HG03039 (cell line): ENCODE data around the gene DPP3.
A peak's percentile ranks its signal among the peaks of the same experiment; 100 is the strongest.
"Not testable (repeated sequence)": the region's sequence is repeated elsewhere in the genome, so short reads cannot be mapped to it uniquely, and the experiment has no call there.

ENCODE experiments used
- ATAC-seq: cut with Tn5 transposase; IDR thresholded peaks from one replicate; pipeline ENCODE4 v1.9.1; 2021; ENCODE audit warnings: mild to moderate bottlenecking, moderate library complexity; ENCODE audit not compliant: unreplicated experiment

The DPP3 gene

GRCh38 chr11:66529069-66529468 lies 48.8 kb downstream of the DPP3 start:
- no peak for ATAC-seq

- no peak for ATAC-seq
Observed at GRCh38 chr11:66529655-66530054, 49.4 kb downstream of the DPP3 start.

GRCh38 chr11:66530927-66531709 lies 50.9 kb downstream of the DPP3 start:
- no peak for ATAC-seq

GRCh38 chr11:66531841-66532240 lies 51.6 kb downstream of the DPP3 start:
- ATAC-seq = no peak

GRCh38 chr11:66532784-66533183 lies 52.5 kb downstream of the DPP3 start:
- ATAC-seq = no peak

- ATAC-seq = no peak
Observed at GRCh38 chr11:66539170-66539869, 59.1 kb downstream of the DPP3 start.

- no peak for ATAC-seq
Observed at GRCh38 chr11:66539870-66540213, 59.6 kb downstream of the DPP3 start.

GRCh38 chr11:66540598-66540997 lies 60.4 kb downstream of the DPP3 start:
- not testable (repeated sequence) for ATAC-seq

- no peak for ATAC-seq
Observed at GRCh38 chr11:66541892-66542291, 61.7 kb downstream of the DPP3 start.

GRCh38 chr11:66542362-66542761 lies 62.1 kb downstream of the DPP3 start:
- no peak for ATAC-seq

GRCh38 chr11:66543263-66544107 lies 63.3 kb downstream of the DPP3 start:
- ATAC-seq = no peak

- ATAC-seq = not testable (repeated sequence)
Observed at GRCh38 chr11:66544952-66545351, 64.7 kb downstream of the DPP3 start.

- ATAC-seq = peak; percentile 79
Observed at GRCh38 chr11:66545701-66546367, 65.6 kb downstream of the DPP3 start, which contains the start of gene ZDHHC24. ZDHHC24 (minus strand) TSS chr11:66546048; CDS start chr11:66546003, 45 bp downstream.

- ATAC-seq = no peak
Observed at GRCh38 chr11:66546368-66546965, 66.2 kb downstream of the DPP3 start, which contains the start of gene ACTN3. ACTN3 (plus strand) TSS chr11:66546903; CDS start chr11:66546938, 35 bp downstream.

- ATAC-seq = no peak
Observed at GRCh38 chr11:66546966-66547661, 66.9 kb downstream of the DPP3 start.

GRCh38 chr11:66547662-66548009 lies 67.4 kb downstream of the DPP3 start:
- ATAC-seq = no peak

- no peak for ATAC-seq
Observed at GRCh38 chr11:66548041-66548440, 67.8 kb downstream of the DPP3 start.

GRCh38 chr11:66548774-66549630 lies 68.8 kb downstream of the DPP3 start:
- ATAC-seq = no peak

GRCh38 chr11:66549696-66550095 lies 69.5 kb downstream of the DPP3 start:
- ATAC-seq = no peak
